GM18909 (cell line): ENCODE results near the gene KDM7A.
"Not testable (repeated sequence)": the region's sequence is repeated elsewhere in the genome, so short reads cannot be mapped to it uniquely, and the experiment has no call there.

Experiments used
- ATAC-seq: cut with Tn5 transposase; IDR thresholded peaks from one replicate; pipeline ENCODE4 v1.9.1; 2021; ENCODE audit warnings: mild to moderate bottlenecking; ENCODE audit not compliant: unreplicated experiment, poor library complexity

The KDM7A gene

GRCh38 chr7:140114817-140115216 lies 62.0 kb downstream of the KDM7A start:
- ATAC-seq, result not testable (repeated sequence)

GRCh38 chr7:140108777-140109176 lies 68.0 kb downstream of the KDM7A start:
- ATAC-seq, result not testable (repeated sequence)

GRCh38 chr7:140096459-140096858 lies 80.3 kb downstream of the KDM7A start:
- no peak for ATAC-seq

- ATAC-seq, result no peak
Observed at GRCh38 chr7:140093375-140093774, 83.4 kb downstream of the KDM7A start.

- no peak for ATAC-seq
Observed at GRCh38 chr7:140085447-140085846, 91.3 kb downstream of the KDM7A start.

GRCh38 chr7:140084972-140085371 lies 91.8 kb downstream of the KDM7A start:
- ATAC-seq, result peak; percentile 93

GRCh38 chr7:140084142-140084655 lies 92.6 kb downstream of the KDM7A start:
- ATAC-seq, result no peak

GRCh38 chr7:140082770-140083169 lies 94.0 kb downstream of the KDM7A start:
- ATAC-seq, result no peak

GRCh38 chr7:140081774-140082425 lies 94.9 kb downstream of the KDM7A start:
- no peak for ATAC-seq

- no peak for ATAC-seq
Observed at GRCh38 chr7:140080919-140081318, 95.9 kb downstream of the KDM7A start.

GRCh38 chr7:140079121-140079536 lies 97.7 kb downstream of the KDM7A start:
- no peak for ATAC-seq

GRCh38 chr7:140078392-140078791 lies 98.4 kb downstream of the KDM7A start:
- no peak for ATAC-seq

GRCh38 chr7:140074780-140075179 lies 102.0 kb downstream of the KDM7A start:
- no peak for ATAC-seq

- no peak for ATAC-seq
Observed at GRCh38 chr7:140070546-140070945, 106.2 kb downstream of the KDM7A start.

- ATAC-seq, result no peak
Observed at GRCh38 chr7:140069298-140069949, 107.4 kb downstream of the KDM7A start.

- no peak for ATAC-seq
Observed at GRCh38 chr7:140068033-140068432, 108.8 kb downstream of the KDM7A start.

GRCh38 chr7:140067052-140067451 lies 109.7 kb downstream of the KDM7A start:
- no peak for ATAC-seq

GRCh38 chr7:140062528-140063299 lies 114.1 kb downstream of the KDM7A start, which contains the start of gene PARP12:
PARP12 (minus strand) TSS chr7:140062951; CDS start chr7:140062847, 104 bp downstream.
- ATAC-seq, result peak; percentile 90

GRCh38 chr7:140062118-140062527 lies 114.7 kb downstream of the KDM7A start:
- peak; percentile 36 for ATAC-seq

GRCh38 chr7:140061607-140061930 lies 115.2 kb downstream of the KDM7A start:
- no peak for ATAC-seq
